GM12878 (cell line): Measurements from ENCODE around the gene TRPM7. TPM values are rescaled to one million over a fixed set of nuclear protein-coding genes. Genes with fewer than 3 reads are reported as not detected.

Experiments used
- ATAC-seq: fragments of 200-7000 bp; cut with Tn5 transposase; 3 replicates; pipeline ENCODE4 v1.9.1; 2020; ENCODE audit warnings: mild to moderate bottlenecking, moderate library complexity
- BruUV-seq: library from RNA; stranded (reverse); fragments of 400-500 nt; replicated peaks from 2 replicates; lab custom pipeline; 2021; lab: Mats Ljungman, UMichigan
- CTCF ChIA-PET: fragments of 300-600 bp; sonication (Branson Sonifier 250); formaldehyde crosslinking; extraction: SDS; loops from one replicate; lab custom pipeline; 2021; ENCODE audit warnings: inconsistent platforms; lab: Yijun Ruan, JAX
- POLR2A ChIA-PET: fragments of 350-600 bp; formaldehyde crosslinking; extraction: SDS; loops from one replicate; lab custom pipeline; 2021; ENCODE audit warnings: inconsistent platforms; lab: Charles Lee
- RAD21 ChIA-PET: fragments of 300-600 bp; sonication (Branson Sonifier 250); formaldehyde crosslinking; loops from one replicate; lab custom pipeline; 2023; ENCODE audit warnings: antibody characterized with exemption; ENCODE audit not compliant: unreplicated experiment; lab: Charles Lee
- SMC1A ChIA-PET: fragments of 300-600 bp; sonication (Branson Sonifier 250); formaldehyde crosslinking; loops from one replicate; lab custom pipeline; 2023; ENCODE audit not compliant: unreplicated experiment, uncharacterized antibody; lab: Charles Lee
- DNase-seq: peaks from one replicate; pipeline ENCODE4 v3.0.0-alpha.2; 2011; ENCODE audit warnings: low read depth, low spot score
- FAIRE-seq: peaks from 3 replicates; lab custom pipeline; 2011; peaks lifted over from hg19 to GRCh38; lab: Jason Lieb, UNC
- H2AFZ ChIP-seq: 2 replicates; pipeline ENCODE4 v1.6.0; 2011; ENCODE audit warnings: low read depth, low read length, control low read depth; ENCODE audit not compliant: control insufficient read depth
- H3K27ac ChIP-seq: 2 replicates; pipeline ENCODE4 v1.5.1; 2011; ENCODE audit warnings: control low read depth; ENCODE audit not compliant: control insufficient read depth, insufficient read depth
- H3K27me3 ChIP-seq, 2 experiments: replicated peaks in 1 of 2; 2 replicates each; pipeline versions ENCODE4 v1.6.0 to v1.6.1; 2011; ENCODE audit warnings: low read length in 1 of 2; ENCODE audit not compliant: control insufficient read depth in 2 of 2, insufficient read depth in 2 of 2
- H3K36me3 ChIP-seq, 2 experiments: 2 replicates each; pipeline ENCODE4 v1.5.1; 2011; ENCODE audit warnings: low read length in 1 of 2; ENCODE audit not compliant: control insufficient read depth in 2 of 2, insufficient read depth in 2 of 2
- H3K4me1 ChIP-seq: 2 replicates; pipeline ENCODE4 v1.6.1; 2011; ENCODE audit warnings: mild to moderate bottlenecking, low read length, moderate library complexity, mixed read lengths; ENCODE audit not compliant: control insufficient read depth, insufficient read depth
- H3K4me2 ChIP-seq: 2 replicates; pipeline ENCODE4 v1.6.0; 2011; ENCODE audit warnings: control low read depth; ENCODE audit not compliant: control insufficient read depth, insufficient read depth
- H3K4me3 ChIP-seq: fragments of 200-600 bp; sonication (generic); 2 replicates; pipeline ENCODE4 v1.5.1; 2016
- H3K79me2 ChIP-seq: 2 replicates; pipeline ENCODE4 v1.6.0; 2011; ENCODE audit warnings: low read length; ENCODE audit not compliant: control insufficient read depth, insufficient read depth
- H3K9ac ChIP-seq: 2 replicates; pipeline ENCODE4 v1.8.0; 2011; ENCODE audit warnings: low read length, control low read depth, mixed read lengths; ENCODE audit not compliant: control insufficient read depth, insufficient read depth
- H3K9me3 ChIP-seq: replicated peaks from 3 replicates; pipeline ENCODE4 v1.5.1; 2011; ENCODE audit warnings: mild to moderate bottlenecking, low read length; ENCODE audit not compliant: control insufficient read depth, insufficient read depth
- H4K20me1 ChIP-seq: 2 replicates; pipeline ENCODE4 v1.6.0; 2011; ENCODE audit not compliant: control insufficient read depth, insufficient read depth
- BCLAF1 ChIP-seq: fragments of 450-650 bp; IDR thresholded peaks from 2 replicates; pipeline ENCODE4 v1.6.1; 2017; ENCODE audit warnings: antibody characterized with exemption, mild to moderate bottlenecking, moderate library complexity
- CBFB ChIP-seq: IDR thresholded peaks from 2 replicates; pipeline ENCODE4 v1.6.1; 2016; ENCODE audit warnings: antibody characterized with exemption, low read depth
- HDAC2 ChIP-seq: fragments of 200-600 bp; sonication (generic); IDR thresholded peaks from 2 replicates; pipeline ENCODE4 v1.6.1; 2017
- NBN ChIP-seq: fragments of 450-650 bp; IDR thresholded peaks from 2 replicates; pipeline ENCODE4 v1.6.1; 2016
- PAX5 ChIP-seq: IDR thresholded peaks from 2 replicates; pipeline ENCODE4 v1.6.1; 2011; ENCODE audit warnings: low read depth, low read length, borderline replicate concordance
- RAD21 ChIP-seq: IDR thresholded peaks from 2 replicates; pipeline ENCODE4 v1.6.1; 2011; ENCODE audit warnings: mild to moderate bottlenecking, low read depth, low read length, moderate library complexity; ENCODE audit not compliant: insufficient read depth
- RCOR1 ChIP-seq: conservative IDR thresholded peaks from 2 replicates; pipeline ENCODE4 v1.6.1; 2012; ENCODE audit warnings: low read depth, low read length, improper control_type of control experiment
- RFX5 ChIP-seq: IDR thresholded peaks from 2 replicates; pipeline ENCODE4 v1.6.1; 2011; ENCODE audit warnings: low read depth, low read length, improper control_type of control experiment
- SIX5 ChIP-seq: IDR thresholded peaks from 2 replicates; pipeline ENCODE4 v1.6.1; 2011; ENCODE audit warnings: mild to moderate bottlenecking, low read depth, low read length, moderate library complexity; ENCODE audit not compliant: severe bottlenecking
- SP1 ChIP-seq: IDR thresholded peaks from one replicate; pipeline ENCODE4 v1.6.1; 2011; ENCODE audit warnings: low read depth, low read length
- SPI1 ChIP-seq: IDR thresholded peaks from 2 replicates; pipeline ENCODE4 v1.6.1; 2011; ENCODE audit warnings: low read depth, mild to moderate bottlenecking, low read length, moderate library complexity, borderline replicate concordance; ENCODE audit not compliant: insufficient read depth
- STAT1 ChIP-seq: fragments of 450-650 bp; conservative IDR thresholded peaks from 2 replicates; pipeline ENCODE4 v1.6.1; 2014; ENCODE audit warnings: antibody characterized with exemption, mild to moderate bottlenecking
- TARDBP ChIP-seq: IDR thresholded peaks from 2 replicates; pipeline ENCODE4 v1.6.1; 2016; ENCODE audit warnings: borderline replicate concordance
- USF2 ChIP-seq: IDR thresholded peaks from 2 replicates; pipeline ENCODE4 v1.6.1; 2011; ENCODE audit warnings: low read depth, low read length, improper control_type of control experiment, borderline replicate concordance
- WGBS: methylation state at CpG from one replicate; pipeline ENCODE4 v1.1.6; 2016; ENCODE audit warnings: low lambda C conversion rate; ENCODE audit not compliant: insufficient replicate concordance, insufficient coverage; ENCODE audit errors: missing lambda C conversion rate; 5-methylcytosine and 5-hydroxymethylcytosine counted together
- in situ Hi-C: fragments of 300-500 bp; cut with MboI; formaldehyde crosslinking; loops from 9 replicates; pipeline ENCODE4 v1.14.3; 2018; ENCODE audit warnings: mixed read lengths
- intact Hi-C: fragments of 100-400 bp; cut with micrococcal nuclease; formaldehyde crosslinking; loops from one replicate; pipeline ENCODE4 v1.14.2; 2022; ENCODE audit not compliant: unreplicated experiment
- polyA plus RNA-seq, 11 experiments: library from polyadenylated mRNA; depleted of rRNA in 4 of 11; unstranded in 6 of 11; stranded (reverse) in 5 of 11; fragments of >200 nt; fragmentation: Nextera tagmentation in 4 of 11; fragmentation: Illumina TruSeq in 1 of 11; extraction: Ambion mirVana in 4 of 11; extraction: Trizol in 1 of 11; gene quantifications; 1 replicate in 1 of 11; 2 replicates in 10 of 11; pipeline versions ENCODE4 v1.2.1 to v1.2.3, GENCODE V29; 2011 to 2016; ENCODE audit warnings: inconsistent platforms in 2 of 11, missing spikeins in 2 of 11, low read depth in 1 of 11
- total RNA-seq, 4 experiments: library from RNA; depleted of rRNA in 3 of 4; stranded (reverse); fragments of >200 nt in 3 of 4; fragmentation: Illumina TruSeq in 1 of 4; extraction: Trizol in 1 of 4; gene quantifications; 2 replicates each; pipeline versions ENCODE4 v1.2.1 to v1.2.3, GENCODE V29; 2013 to 2021
- TF ChIP-seq, protein P1 (sequence below): fragments of 450-650 bp; IDR thresholded peaks from 2 replicates; pipeline ENCODE4 v1.6.1; 2017; ENCODE audit warnings: mild to moderate bottlenecking, moderate library complexity

TRPM7 gene
- total and polyA plus RNA-seq, 10 of the 15 experiments (the other 5 are each of a cell fraction or from before 2014, with no cell fraction given): 4.5 to 49.7 (median 22.5) TPM

GRCh38 chr15:50655555-50655954, 31.0 kb downstream of the TRPM7 start:
- ATAC-seq (no peak), FAIRE-seq (no peak), DNase-seq (no peak)
- Histone ChIP-seq H2AFZ (no peak overlapping the region), H3K4me1 (peaks cover 7% of the 10 kb centered on the region), H3K4me3 (no peak overlapping the region), H3K79me2 (no peaks in the 10 kb centered on the region), H4K20me1 (no peaks in the 10 kb centered on the region), H3K4me2 (no peak overlapping the region), H3K9ac (no peak overlapping the region), H3K9me3 (no peaks in the 10 kb centered on the region; the same call in 2 of the 3 replicates), H3K27ac (no peak overlapping the region), H3K27me3 (no peaks in the 10 kb centered on the region), H3K36me3 (peaks cover 12 to 24% of the 10 kb centered on the region in 2 experiments)
- in situ Hi-C loops (no loop called here), intact Hi-C loops (no loop called here)
- ChIA-PET SMC1A (interaction anchor here (0.7 kb wide), 1 partner anchor 81 kb away, joined by 3 read pairs; no protein-coding TSS in a partner anchor), RAD21 (no interaction called here), POLR2A (interaction anchor here (0.6 kb wide), 1 partner anchor 88 kb away, joined by 5 read pairs; no protein-coding TSS in a partner anchor), CTCF (interaction anchor here (0.7 kb wide), 1 partner anchor 29 kb away, joined by 5 read pairs; no protein-coding TSS in a partner anchor)
- WGBS: 75% methylated on average over 4 of the region's 4 CpGs
- BruUV-seq: no TSS peak
- TF ChIP-seq RFX5: no peak
- no peak for TF ChIP-seq STAT1
- no peak for TF ChIP-seq TARDBP
- TF ChIP-seq SPI1: no peak
- TF ChIP-seq PAX5: no peak
- TF ChIP-seq RCOR1: no peak
- TF ChIP-seq, protein P1, sequence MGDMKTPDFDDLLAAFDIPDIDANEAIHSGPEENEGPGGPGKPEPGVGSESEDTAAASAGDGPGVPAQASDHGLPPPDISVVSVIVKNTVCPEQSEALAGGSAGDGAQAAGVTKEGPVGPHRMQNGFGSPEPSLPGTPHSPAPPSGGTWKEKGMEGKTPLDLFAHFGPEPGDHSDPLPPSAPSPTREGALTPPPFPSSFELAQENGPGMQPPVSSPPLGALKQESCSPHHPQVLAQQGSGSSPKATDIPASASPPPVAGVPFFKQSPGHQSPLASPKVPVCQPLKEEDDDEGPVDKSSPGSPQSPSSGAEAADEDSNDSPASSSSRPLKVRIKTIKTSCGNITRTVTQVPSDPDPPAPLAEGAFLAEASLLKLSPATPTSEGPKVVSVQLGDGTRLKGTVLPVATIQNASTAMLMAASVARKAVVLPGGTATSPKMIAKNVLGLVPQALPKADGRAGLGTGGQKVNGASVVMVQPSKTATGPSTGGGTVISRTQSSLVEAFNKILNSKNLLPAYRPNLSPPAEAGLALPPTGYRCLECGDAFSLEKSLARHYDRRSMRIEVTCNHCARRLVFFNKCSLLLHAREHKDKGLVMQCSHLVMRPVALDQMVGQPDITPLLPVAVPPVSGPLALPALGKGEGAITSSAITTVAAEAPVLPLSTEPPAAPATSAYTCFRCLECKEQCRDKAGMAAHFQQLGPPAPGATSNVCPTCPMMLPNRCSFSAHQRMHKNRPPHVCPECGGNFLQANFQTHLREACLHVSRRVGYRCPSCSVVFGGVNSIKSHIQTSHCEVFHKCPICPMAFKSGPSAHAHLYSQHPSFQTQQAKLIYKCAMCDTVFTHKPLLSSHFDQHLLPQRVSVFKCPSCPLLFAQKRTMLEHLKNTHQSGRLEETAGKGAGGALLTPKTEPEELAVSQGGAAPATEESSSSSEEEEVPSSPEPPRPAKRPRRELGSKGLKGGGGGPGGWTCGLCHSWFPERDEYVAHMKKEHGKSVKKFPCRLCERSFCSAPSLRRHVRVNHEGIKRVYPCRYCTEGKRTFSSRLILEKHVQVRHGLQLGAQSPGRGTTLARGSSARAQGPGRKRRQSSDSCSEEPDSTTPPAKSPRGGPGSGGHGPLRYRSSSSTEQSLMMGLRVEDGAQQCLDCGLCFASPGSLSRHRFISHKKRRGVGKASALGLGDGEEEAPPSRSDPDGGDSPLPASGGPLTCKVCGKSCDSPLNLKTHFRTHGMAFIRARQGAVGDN: no peak
- no peak for TF ChIP-seq SIX5
- TF ChIP-seq HDAC2: no peak
- no peak for TF ChIP-seq RAD21
- no peak for TF ChIP-seq CBFB
- TF ChIP-seq BCLAF1: no peak
- TF ChIP-seq NBN: no peak
- no peak for TF ChIP-seq USF2
- no peak for TF ChIP-seq SP1
